Fibroblast of mammary gland (primary cell): Measurements from ENCODE around the gene CDIP1.

Experiments
- DNase-seq: peaks from one replicate; pipeline ENCODE4 v3.0.0-alpha.2; 2010; ENCODE audit warnings: low read depth
- H3K4me3 ChIP-seq: 2 replicates; pipeline ENCODE4 v1.5.1; 2011; ENCODE audit warnings: low read depth, mild to moderate bottlenecking, low read length, moderate library complexity; ENCODE audit not compliant: control insufficient read depth
- CTCF ChIP-seq: conservative IDR thresholded peaks from 2 replicates; pipeline ENCODE4 v1.5.1; 2011; ENCODE audit warnings: low read depth, low read length, inconsistent platforms; ENCODE audit not compliant: control insufficient read depth, insufficient read depth

The CDIP1 gene

GRCh38 chr16:4471869-4472268, 66.7 kb downstream of the CDIP1 start:
- no peak for TF ChIP-seq CTCF
- peak; percentile 27 for DNase-seq
- no peak overlapping the region for H3K4me3 ChIP-seq

DNA sequence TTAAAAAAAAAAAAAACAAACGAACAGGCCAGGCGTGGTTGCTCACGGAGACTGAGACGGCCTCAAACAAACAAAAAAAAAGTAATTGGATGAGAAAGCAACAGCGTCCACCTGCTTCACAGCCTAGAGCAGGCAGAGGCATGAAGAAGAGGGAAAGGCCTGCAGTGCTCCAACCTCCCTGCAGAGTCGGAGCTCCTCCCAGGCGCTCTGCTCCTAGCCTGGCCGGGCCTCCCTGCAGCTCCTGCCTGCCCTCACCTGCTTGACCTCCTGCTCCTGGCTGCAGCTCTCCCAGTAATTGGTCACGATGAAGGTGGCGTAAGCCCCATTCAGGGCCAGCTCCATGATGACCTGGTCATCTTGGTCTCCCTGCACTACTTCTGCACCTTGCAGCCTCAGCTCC, 69.6 kb downstream of the CDIP1 start:
- no peak for TF ChIP-seq CTCF
- DNase-seq: no peak

GRCh38 chr16:4467916-4468315, 70.7 kb downstream of the CDIP1 start:
- no peak for DNase-seq
- TF ChIP-seq CTCF: no peak

More for the DNA sequence above, 69.6 kb downstream of the CDIP1 start:
- no peak overlapping the region for H3K4me3 ChIP-seq

GRCh38 chr16:4465977-4466779, 72.4 kb downstream of the CDIP1 start:
- TF ChIP-seq CTCF: no peak
- DNase-seq: no peak
- H3K4me3 ChIP-seq: no peak overlapping the region

More at GRCh38 chr16:4467916-4468315, 70.7 kb downstream of the CDIP1 start:
- no peak overlapping the region for H3K4me3 ChIP-seq

DNA sequence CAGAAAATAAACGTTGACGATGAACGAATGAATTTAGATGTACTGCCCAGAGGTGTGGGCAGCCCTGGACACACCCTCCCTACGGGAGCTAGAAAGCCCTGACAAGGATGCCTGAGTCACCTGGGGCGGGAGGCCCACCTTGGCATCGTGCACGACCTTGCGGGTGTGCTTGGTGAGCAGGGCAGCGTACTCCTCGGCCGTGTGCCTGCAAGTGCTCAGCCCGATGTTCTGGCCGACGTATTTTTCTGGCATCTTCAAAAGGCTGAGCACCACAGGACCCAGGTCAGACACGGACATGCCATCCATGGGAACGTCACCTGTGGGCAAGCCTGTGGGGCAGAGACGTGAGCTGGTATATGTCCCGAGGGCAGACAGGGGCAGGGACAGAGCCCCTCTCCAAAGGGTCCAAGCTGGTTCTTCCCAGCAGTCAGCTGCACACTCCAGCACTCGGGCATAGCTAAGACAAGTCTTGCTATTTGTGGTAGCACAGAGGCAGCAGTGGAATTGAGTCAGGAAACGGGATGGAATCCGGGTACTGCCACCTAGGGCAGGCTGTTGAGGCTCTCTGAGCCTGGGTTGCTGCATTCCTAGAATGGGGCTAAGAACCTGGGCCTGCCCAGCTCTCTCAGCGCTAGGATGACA, 74.9 kb downstream of the CDIP1 start:
- no peak for TF ChIP-seq CTCF
- peak; percentile 17 for DNase-seq

DNA sequence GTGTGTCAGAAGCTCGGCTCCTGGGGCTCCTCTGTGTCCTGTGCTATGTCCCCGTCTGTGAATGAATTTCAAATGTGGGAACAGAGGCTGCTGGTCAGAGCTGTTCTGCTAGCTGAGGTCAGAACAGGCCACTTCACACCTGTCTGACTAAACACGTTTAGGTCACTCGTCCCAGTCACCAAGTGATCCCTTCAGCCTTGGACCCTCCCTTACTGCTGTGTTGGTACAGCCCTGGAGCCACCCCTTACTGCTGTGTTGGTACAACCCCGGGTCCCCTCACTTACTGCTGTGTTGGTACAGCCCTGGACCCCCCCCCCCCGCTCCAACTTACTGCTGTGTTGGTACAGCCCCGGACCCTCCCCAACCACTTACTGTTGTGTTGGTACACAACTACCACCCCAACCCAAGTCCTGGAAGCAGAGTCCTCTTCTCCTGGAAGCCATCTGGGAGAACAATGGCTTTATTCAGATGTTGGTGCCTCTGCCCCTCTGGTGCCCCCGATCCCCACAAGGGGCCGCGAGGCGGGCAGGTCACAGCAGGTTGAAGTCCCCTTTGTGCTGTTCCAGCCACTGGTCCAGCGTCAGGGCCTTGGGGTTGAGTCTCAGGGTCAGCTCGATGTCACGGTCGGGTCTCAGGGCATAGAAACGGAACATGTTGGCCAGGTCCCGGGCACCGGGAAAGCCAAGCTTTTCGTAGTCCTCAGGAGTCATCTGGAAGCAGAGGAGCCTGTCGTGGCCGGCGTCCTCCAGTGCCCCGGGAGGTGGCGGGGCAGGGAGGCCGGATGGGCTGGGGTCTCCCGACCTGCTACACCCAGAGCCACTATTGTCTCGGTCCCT, 77.1 kb downstream of the CDIP1 start:
- TF ChIP-seq CTCF: no peak
- DNase-seq: no peak
- no peak overlapping the region for H3K4me3 ChIP-seq

More for the DNA sequence above, 74.9 kb downstream of the CDIP1 start:
- no peak overlapping the region for H3K4me3 ChIP-seq
